HG02678 (cell line): ENCODE measurements around the gene SOX3.

Experiments used
- ATAC-seq: cut with Tn5 transposase; IDR thresholded peaks from one replicate; pipeline ENCODE4 v1.9.1; 2021; ENCODE audit warnings: mild to moderate bottlenecking, moderate library complexity; ENCODE audit not compliant: unreplicated experiment

Gene SOX3

GRCh38 chrX:140500441-140500840, 4.4 kb downstream of the SOX3 start:
- no peak for ATAC-seq

- no peak for ATAC-seq
These were observed 9.1 kb downstream of the SOX3 start for GRCh38 chrX:140495739-140496138.

- no peak for ATAC-seq
These were observed 12.5 kb downstream of the SOX3 start for GRCh38 chrX:140492066-140492994.

- no peak for ATAC-seq
These were observed 24.1 kb downstream of the SOX3 start for GRCh38 chrX:140480765-140481164.

- ATAC-seq: no peak
These were observed 26.9 kb downstream of the SOX3 start for GRCh38 chrX:140477987-140478386.

- no peak for ATAC-seq
These were observed 29.8 kb downstream of the SOX3 start for GRCh38 chrX:140475025-140475424.

GRCh38 chrX:140467211-140467610, 37.7 kb downstream of the SOX3 start:
- ATAC-seq: no peak
